NCI-H82 (cell line): ENCODE results near the gene MICAL2.

Experiments
- DNase-seq: peaks from one replicate; lab custom pipeline; 2025; lab: John Stamatoyannopoulos, UW

Gene MICAL2

GRCh38 chr11:12110201-12110713 is at the start of gene MICAL2:
Gene MICAL2 (plus strand): TSS chr11:12110590. CDS start chr11:12162156, 51,566 bp downstream.
- DNase-seq = peak; percentile 92

GRCh38 chr11:12061851-12062560 is 48.4 kb upstream of the MICAL2 start:
- DNase-seq = no peak

DNA sequence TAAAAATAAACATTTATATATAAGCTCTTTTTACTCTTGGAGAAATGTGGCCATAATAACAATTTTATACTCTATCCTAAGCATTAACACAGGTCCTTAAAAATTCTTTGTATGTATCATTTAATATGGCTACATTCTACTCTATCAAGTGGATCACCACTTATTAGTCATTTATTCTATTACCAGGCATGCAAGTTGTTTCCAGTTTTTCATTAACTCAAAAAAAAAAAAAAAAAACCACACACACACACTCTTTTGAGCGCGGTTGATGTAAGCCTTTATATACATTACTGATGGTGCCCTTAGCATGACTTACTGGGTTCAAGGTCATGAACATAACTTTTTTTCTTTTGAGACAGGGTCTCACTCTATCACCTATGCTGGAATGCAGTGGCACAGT is 47.1 kb upstream of the MICAL2 start:
- no peak for DNase-seq

DNA sequence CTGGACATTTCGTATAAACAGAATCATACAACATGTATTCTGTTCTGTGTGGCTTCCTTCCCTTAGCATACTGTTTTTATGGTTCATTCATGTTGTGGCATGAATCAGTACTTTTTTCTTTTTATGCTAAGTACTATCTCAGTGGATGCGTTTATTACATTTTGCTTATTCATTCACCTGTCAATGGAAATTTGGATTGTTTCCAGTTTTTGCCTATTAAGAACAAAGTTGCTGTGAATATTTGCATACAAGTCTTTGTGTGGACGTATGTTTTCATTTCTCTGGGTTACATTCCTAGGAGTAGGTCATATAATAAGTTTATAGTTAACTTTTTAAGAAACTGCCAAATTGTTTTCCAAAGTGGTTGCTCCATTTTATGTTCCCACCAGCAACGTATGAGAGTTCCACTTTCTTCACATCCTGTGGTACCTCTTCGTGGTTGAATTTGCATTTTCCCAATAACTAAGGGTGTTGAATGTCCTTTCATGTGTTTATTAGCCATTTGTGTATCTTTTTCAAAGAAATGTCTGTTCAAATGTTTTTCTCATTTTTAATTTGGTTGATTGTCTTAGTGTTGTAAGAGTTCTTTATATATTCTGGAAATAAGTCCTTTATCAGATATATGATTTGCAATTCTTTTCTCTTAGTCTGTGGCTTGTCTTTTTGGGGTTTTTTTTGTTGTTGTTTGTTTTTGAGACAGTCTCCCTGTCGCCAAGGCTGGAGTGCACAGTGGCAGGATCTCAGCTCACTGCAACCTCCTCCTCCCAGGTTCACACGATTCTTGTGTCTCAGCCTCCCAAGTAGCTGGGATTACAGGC is 46.0 kb upstream of the MICAL2 start:
- DNase-seq = no peak

DNA sequence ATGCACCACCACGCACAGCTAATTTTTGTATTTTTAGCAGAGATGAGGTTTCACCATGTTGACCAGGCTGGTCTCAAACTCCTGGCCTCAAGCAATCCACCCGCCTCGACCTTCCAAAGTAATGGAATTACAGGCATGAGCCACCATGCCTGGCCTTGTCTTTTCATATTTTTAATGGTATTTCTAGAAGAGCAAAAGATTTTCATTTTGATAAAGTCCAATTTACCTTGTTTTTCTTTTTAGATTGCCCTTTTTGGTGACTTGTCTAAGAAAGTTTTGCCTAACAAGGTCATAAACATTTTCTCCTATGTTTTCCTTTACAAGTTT is 45.5 kb upstream of the MICAL2 start:
- no peak for DNase-seq

GRCh38 chr11:12066056-12066798 is 44.2 kb upstream of the MICAL2 start:
- DNase-seq = no peak

DNA sequence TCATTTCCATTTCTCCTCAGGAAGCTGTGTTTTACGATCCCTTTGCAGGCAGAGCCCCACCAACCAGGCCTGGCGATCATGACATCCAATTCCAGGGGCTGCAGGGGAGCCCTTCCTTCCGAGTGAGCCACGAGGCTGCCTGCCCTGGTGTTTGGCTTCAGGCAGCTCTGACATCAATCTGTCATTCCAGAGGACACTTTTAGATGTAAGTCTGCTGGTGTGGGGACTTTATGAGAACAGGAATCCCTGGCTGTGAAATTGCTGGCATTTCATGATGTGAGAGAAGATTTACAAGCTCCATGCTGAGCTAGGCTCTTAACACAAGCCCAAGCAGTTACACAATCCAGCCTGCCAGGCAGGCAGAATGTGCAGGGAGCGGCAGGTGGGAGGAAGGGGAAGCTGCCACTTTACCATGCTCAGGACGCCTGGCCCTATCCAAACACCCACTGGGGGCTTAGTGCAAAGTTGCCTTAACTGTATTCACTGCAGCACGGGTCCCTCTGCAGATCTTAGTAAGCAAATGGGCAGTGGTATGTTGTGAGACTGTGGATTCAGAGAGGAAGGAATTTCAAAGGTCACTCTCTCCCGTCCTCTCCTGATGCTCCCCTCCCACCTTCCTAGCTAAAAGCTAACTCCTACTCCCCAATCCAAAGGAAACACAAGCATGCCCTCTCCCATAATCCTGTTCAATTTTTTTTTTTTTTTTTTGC is 43.4 kb upstream of the MICAL2 start:
- DNase-seq = no peak

DNA sequence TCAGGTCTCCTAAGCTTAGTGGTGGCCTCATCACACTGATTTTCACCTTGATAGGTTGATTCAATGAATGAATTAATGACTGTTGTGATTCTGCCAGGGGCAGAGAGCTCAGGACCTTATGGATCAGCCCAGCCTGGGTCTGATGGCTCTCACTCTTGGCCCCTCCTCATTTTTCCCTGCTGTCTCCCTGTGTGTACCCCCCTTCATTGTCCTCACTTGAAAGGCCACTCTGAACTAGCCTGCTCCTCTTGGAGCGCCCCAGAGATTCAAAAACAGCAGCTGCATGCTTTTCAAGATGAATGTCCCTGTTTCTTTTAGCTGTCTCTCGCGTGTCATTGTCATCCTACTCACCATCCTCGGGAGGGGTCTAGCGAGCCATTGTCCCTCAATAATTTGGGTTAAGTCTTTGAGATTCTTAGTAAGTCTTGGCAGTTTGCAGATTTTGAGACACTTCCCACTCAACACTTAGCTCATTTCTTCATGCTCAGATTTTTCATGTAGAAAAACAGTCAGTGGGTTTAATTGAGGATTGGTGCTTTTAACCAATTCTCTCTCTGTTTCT is 42.5 kb upstream of the MICAL2 start:
- no peak for DNase-seq

DNA sequence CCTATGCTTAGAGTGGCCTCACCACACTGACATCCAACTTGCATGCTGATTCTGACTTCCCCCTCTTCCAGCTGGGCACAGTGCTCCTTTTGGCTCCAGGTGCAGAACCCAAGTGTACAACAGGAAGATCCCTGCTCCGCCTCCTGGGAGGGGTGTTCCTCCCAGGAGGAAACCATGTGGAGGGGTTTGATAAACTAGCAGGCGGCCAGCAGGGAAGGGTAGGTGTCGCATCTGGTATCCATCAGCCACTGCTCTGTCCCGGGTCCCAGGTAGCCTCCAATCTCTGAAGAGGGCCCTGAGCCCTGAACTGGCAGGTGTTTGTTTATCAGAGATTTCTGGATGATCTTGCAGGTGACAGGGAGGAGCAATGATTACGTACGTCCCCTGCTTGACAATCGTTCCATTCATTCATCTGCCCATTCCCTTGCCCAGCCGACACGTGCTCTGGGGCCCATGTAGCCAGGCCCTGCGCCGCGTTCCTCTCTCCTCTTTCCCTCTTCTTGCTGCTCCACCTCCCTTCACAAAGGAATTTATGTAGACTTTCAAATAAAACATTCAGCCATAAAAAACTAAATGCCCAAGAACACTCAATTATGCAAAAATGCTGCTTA is 41.2 kb upstream of the MICAL2 start:
- DNase-seq = no peak

DNA sequence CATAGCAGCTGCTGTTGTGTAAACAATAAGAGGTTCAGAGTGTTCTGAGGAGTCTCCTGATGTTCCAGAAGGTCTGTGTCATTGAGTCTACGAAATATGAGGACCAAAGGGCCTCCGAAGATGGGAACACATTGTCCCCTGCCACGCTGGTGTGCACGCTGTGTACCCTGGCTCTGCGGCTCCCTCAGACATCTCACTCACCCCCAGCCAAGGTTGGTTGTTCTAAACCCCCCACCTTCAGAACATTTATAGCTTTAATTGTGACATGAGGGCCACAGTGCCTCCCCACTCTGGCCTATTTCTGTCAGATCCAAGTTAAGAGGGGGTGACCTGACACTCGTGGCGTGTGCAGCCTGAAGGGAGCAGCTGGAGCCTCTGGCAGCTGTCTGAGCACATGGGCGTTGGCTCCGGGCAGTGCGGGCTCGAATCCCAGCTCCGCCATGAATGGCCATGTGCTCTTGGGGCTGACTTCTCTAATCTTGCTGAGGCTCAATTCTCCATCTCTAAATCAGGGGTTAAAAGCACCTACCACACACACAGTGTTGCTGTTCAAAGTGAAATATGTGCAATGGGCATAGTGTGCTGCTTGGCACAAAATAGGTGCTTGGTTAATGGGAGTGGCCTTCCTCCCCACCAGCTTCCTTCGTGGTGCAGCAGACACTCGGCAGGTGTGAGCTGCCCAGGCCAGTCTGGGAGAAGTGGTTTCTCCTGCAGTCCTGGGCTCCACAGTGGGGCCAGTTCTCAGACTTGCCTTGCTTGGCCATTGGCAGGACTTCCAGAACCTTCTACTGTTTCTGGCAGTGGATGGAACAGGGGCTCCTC is 39.7 kb upstream of the MICAL2 start:
- no peak for DNase-seq

DNA sequence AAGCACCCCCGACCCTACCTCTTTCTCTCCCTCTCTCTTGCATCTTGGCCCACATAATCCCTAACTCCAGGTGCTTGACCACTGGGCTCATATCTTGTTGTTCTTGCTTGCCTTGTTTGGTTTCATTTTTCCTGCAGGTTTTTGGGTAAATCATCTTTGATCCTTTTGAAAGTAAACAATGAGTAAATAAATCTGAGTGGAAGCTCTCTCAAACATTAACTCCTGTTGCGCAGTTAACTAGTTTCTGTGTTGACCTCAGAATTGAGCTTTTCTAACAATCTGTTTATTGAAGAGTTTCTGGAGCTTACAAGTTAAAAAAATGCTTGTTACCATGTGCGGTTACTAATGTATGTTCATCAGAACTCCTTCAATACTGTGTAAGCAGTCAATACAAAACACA is 38.8 kb upstream of the MICAL2 start:
- DNase-seq = no peak

DNA sequence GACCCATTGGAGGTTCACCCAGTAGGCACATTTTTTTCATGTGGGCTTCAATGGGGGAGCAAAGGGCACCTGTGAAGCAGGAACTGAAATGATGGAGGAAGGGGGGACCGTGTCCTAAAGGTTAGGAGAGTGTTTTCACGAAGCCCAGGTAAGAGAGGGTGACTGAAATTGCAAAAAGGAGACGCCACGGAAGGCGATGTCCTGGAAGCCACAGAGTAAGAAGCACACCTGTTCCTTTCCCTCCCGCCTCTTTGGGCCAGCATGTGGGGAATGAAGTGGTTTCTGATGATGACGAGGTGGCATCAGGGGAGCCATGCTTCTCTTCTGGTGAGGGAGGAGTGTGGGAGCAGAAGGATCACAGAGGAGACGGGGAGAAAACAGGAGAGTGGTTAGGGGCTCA is 37.0 kb upstream of the MICAL2 start:
- no peak for DNase-seq

DNA sequence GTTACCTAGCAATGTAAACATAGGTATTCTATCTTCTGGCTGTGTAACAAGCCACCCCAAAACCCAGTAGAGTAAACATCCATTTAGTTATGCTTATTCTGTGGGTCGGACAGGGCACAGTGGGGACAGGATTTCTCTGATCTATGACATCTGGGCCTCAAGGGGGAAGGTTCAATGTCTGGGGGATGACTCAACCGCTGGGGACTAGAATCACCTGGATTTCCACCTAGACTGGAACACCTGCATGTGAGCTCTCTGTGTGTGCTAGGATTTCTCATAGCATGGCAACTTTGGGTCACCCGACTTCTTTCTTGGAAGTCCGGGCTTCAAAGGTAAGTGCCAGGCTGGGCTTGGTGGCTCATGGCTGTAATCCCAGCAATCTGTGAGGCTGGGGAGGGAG is 36.5 kb upstream of the MICAL2 start:
- no peak for DNase-seq

DNA sequence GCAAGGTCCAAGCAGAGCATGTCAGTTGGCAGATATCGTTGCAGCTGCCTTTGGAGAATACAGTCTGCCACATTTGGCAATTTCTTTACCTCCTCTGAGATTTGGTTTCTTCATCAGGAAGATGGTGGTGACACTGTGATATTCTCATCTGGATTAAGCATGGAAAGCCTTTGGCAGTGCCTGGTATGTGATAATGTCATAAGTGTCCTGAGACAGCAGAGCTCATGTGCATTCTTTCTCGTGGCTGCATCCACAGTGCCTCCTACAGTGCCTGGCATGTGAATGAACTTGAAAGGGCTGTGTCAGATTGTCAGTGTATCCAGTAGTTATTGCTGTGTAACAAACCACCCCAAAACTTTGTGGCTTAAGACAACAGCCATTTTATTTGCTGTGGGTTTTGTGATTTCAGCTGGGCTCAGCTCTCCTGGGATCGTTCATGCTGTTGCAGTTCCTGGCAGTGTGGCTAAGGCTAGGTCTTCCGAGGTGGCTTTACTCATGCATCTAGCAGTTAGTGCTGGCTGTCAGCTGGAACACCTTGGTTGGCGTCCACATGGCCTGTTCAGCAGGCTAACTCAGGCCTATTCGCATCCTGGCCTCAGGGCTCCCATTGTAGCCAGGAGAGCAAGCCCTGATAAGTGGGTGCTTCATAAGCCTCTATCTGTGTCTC is 35.7 kb upstream of the MICAL2 start:
- no peak for DNase-seq

- DNase-seq = no peak
Observed at GRCh38 chr11:12075291-12075690, 35.1 kb upstream of the MICAL2 start.

- no peak for DNase-seq
Observed at GRCh38 chr11:12075822-12076821, 34.3 kb upstream of the MICAL2 start.

GRCh38 chr11:12076840-12077534 is 33.4 kb upstream of the MICAL2 start:
- DNase-seq = no peak
